HG03565 (cell line): ENCODE results near the gene TET3.

Experiments
- ATAC-seq: cut with Tn5 transposase; IDR thresholded peaks from one replicate; pipeline ENCODE4 v1.9.1; 2021; ENCODE audit warnings: mild to moderate bottlenecking, moderate library complexity; ENCODE audit not compliant: unreplicated experiment

TET3 gene

GRCh38 chr2:73985308-73986084, 786 bp downstream of the TET3 start:
- no peak for ATAC-seq

- no peak for ATAC-seq
Measured at GRCh38 chr2:73986085-73986681, 1.5 kb downstream of the TET3 start.

GRCh38 chr2:73987109-73987947, 2.6 kb downstream of the TET3 start:
- ATAC-seq: no peak

- no peak for ATAC-seq
Measured at GRCh38 chr2:73987948-73988700, 3.4 kb downstream of the TET3 start.

- ATAC-seq: no peak
Measured at GRCh38 chr2:73989972-73990371, 5.3 kb downstream of the TET3 start.

GRCh38 chr2:73990531-73990930, 5.8 kb downstream of the TET3 start:
- ATAC-seq: no peak

- no peak for ATAC-seq
Measured at GRCh38 chr2:73992036-73992435, 7.3 kb downstream of the TET3 start.

- no peak for ATAC-seq
Measured at GRCh38 chr2:73993376-73993775, 8.7 kb downstream of the TET3 start.

- ATAC-seq: no peak
Measured at GRCh38 chr2:73993778-73994177, 9.1 kb downstream of the TET3 start.

GRCh38 chr2:73994178-73994831, 9.6 kb downstream of the TET3 start:
- no peak for ATAC-seq

- ATAC-seq: no peak
Measured at GRCh38 chr2:73995810-73996209, 11.1 kb downstream of the TET3 start.

GRCh38 chr2:73997813-73998212, 13.1 kb downstream of the TET3 start:
- no peak for ATAC-seq

GRCh38 chr2:73998451-73998850, 13.7 kb downstream of the TET3 start:
- no peak for ATAC-seq

- ATAC-seq: no peak
Measured at GRCh38 chr2:73998933-73999332, 14.2 kb downstream of the TET3 start.

GRCh38 chr2:73999881-74000597, 15.3 kb downstream of the TET3 start:
- no peak for ATAC-seq

- ATAC-seq: no peak
Measured at GRCh38 chr2:74000666-74001065, 16.0 kb downstream of the TET3 start.

GRCh38 chr2:74001121-74001520, 16.4 kb downstream of the TET3 start:
- no peak for ATAC-seq

- peak; percentile 27 for ATAC-seq
Measured at GRCh38 chr2:74001781-74002504, 17.2 kb downstream of the TET3 start.
